GM23248 (cell line): ENCODE data around the gene DPY30. TPM values are rescaled to one million over a fixed set of nuclear protein-coding genes. Genes with fewer than 3 reads are reported as not detected.
"Not testable (repeated sequence)": the region's sequence is repeated elsewhere in the genome, so short reads cannot be mapped to it uniquely, and the experiment has no call there.

ENCODE experiments used
- DNase-seq: peaks from one replicate; pipeline ENCODE4 v3.0.0-alpha.2; 2015
- H2AFZ ChIP-seq: fragments of 200-600 bp; sonication (generic); 2 replicates; pipeline ENCODE4 v1.6.1; 2016; ENCODE audit warnings: antibody characterized with exemption
- H3F3A ChIP-seq: fragments of 200-600 bp; sonication (generic); 2 replicates; pipeline ENCODE4 v1.6.1; 2016; ENCODE audit warnings: mild to moderate bottlenecking, antibody characterized with exemption, mixed run types; ENCODE audit not compliant: insufficient read depth
- H3K27ac ChIP-seq: fragments of 200-600 bp; sonication (generic); 2 replicates; pipeline ENCODE4 v1.5.1; 2016; ENCODE audit warnings: mild to moderate bottlenecking
- H3K27me3 ChIP-seq: fragments of 200-600 bp; sonication (generic); replicated peaks from 2 replicates; pipeline ENCODE4 v1.6.1; 2016; ENCODE audit warnings: mild to moderate bottlenecking; ENCODE audit not compliant: insufficient read depth
- H3K36me3 ChIP-seq: fragments of 200-600 bp; sonication (generic); 2 replicates; pipeline ENCODE4 v1.6.1; 2016; ENCODE audit warnings: low read depth, mild to moderate bottlenecking
- H3K4me1 ChIP-seq: fragments of 200-600 bp; sonication (generic); 2 replicates; pipeline ENCODE4 v1.6.1; 2016; ENCODE audit warnings: mild to moderate bottlenecking; ENCODE audit not compliant: insufficient read depth
- H3K4me2 ChIP-seq: fragments of 200-600 bp; sonication (generic); one replicate; pipeline ENCODE4 v1.6.1; 2016; ENCODE audit warnings: mild to moderate bottlenecking; ENCODE audit not compliant: unreplicated experiment
- H3K4me3 ChIP-seq: fragments of 200-600 bp; sonication (generic); 2 replicates; pipeline ENCODE4 v1.5.1; 2016; ENCODE audit warnings: mild to moderate bottlenecking
- H3K79me2 ChIP-seq: fragments of 200-600 bp; sonication (generic); 2 replicates; pipeline ENCODE4 v1.6.1; 2016; ENCODE audit warnings: mild to moderate bottlenecking; ENCODE audit not compliant: insufficient read depth
- H3K9ac ChIP-seq: fragments of 200-600 bp; sonication (generic); 2 replicates; pipeline ENCODE4 v1.6.1; 2016; ENCODE audit warnings: mild to moderate bottlenecking
- H3K9me2 ChIP-seq: fragments of 200-600 bp; sonication (generic); 2 replicates; pipeline ENCODE4 v1.6.1; 2016; ENCODE audit warnings: mixed run types, mild to moderate bottlenecking, moderate library complexity; ENCODE audit not compliant: insufficient read depth
- H3K9me3 ChIP-seq: fragments of 200-600 bp; sonication (generic); one replicate; pipeline ENCODE4 v1.6.1; 2017; ENCODE audit warnings: low read depth
- H4K20me1 ChIP-seq: fragments of 200-600 bp; sonication (generic); 2 replicates; pipeline ENCODE4 v1.6.0; 2016; ENCODE audit not compliant: insufficient read depth
- EZH2 ChIP-seq: fragments of 200-600 bp; sonication (generic); IDR thresholded peaks from 2 replicates; pipeline ENCODE4 v1.6.1; 2018; ENCODE audit warnings: antibody characterized with exemption, mild to moderate bottlenecking; ENCODE audit not compliant: insufficient read depth, poor library complexity, severe bottlenecking
- EZH2phosphoT487 ChIP-seq: fragments of 200-600 bp; sonication (generic); IDR thresholded peaks from 2 replicates; pipeline ENCODE4 v1.6.1; 2018; ENCODE audit warnings: antibody characterized with exemption, moderate library complexity, mild to moderate bottlenecking, low read depth; ENCODE audit not compliant: insufficient read depth
- WGBS, 2 experiments: methylation state at CpG; one replicate each; pipeline ENCODE4 v1.1.6; 2015 to 2017; ENCODE audit warnings: low lambda C conversion rate in 2 of 2, low coverage in 1 of 2; ENCODE audit errors: missing lambda C conversion rate in 2 of 2; 5-methylcytosine and 5-hydroxymethylcytosine counted together
- in situ Hi-C: fragments of 300-500 bp; cut with MboI; formaldehyde crosslinking; loops from 2 replicates; pipeline ENCODE4 v1.15.0; 2020
- polyA plus RNA-seq: library from polyadenylated mRNA; unstranded; fragments of >200 nt; fragmentation: Nextera tagmentation; extraction: Ambion mirVana; gene quantifications from 2 replicates; pipeline ENCODE4 v1.2.1, GENCODE V29; 2016
- total RNA-seq: library from RNA; depleted of rRNA; stranded (reverse); fragments of >200 nt; shearing (Covaris generic); gene quantifications from 2 replicates; pipeline ENCODE4 v1.2.3, GENCODE V29; 2014

The DPY30 gene
- total and polyA plus RNA-seq, 2 experiments from 2014 or later: 65.6 to 159 TPM

- H3K36me3 ChIP-seq, in situ Hi-C loops, H3K27ac ChIP-seq, H3K4me2 ChIP-seq, H3K9me2 ChIP-seq, H3F3A ChIP-seq, H3K27me3 ChIP-seq, DNase-seq, H3K79me2 ChIP-seq, H3K9ac ChIP-seq, H3K4me3 ChIP-seq, H4K20me1 ChIP-seq, H2AFZ ChIP-seq, H3K9me3 ChIP-seq, H3K4me1 ChIP-seq: not testable (repeated sequence)
- WGBS, 2 experiments: 90 to 91% methylated on average over 9 of the region's 9 CpGs
Measured at GRCh38 chr2:32018789-32019482, 20.7 kb downstream of the DPY30 start.

- in situ Hi-C loops: no loop called here
- H3K4me3 ChIP-seq: no peak overlapping the region
Measured at GRCh38 chr2:32012872-32013271, 26.7 kb downstream of the DPY30 start.

GRCh38 chr2:32011485-32011960 lies 28.1 kb downstream of the DPY30 start:
- peak overlapping the region; percentile 87 for H3K4me2 ChIP-seq
- no peaks in the 10 kb centered on the region for H3K9me2 ChIP-seq
- TF ChIP-seq EZH2phosphoT487: no peak
- TF ChIP-seq EZH2: no peak
- H3K9ac ChIP-seq: peak overlapping the region; percentile 79
- peaks cover 28% of the 10 kb centered on the region for H3F3A ChIP-seq
- H4K20me1 ChIP-seq: no peaks in the 10 kb centered on the region
- in situ Hi-C loops: no loop called here
- 72 to 78% methylated on average over 5 of the region's 5 CpGs for WGBS, 2 experiments
- peak; percentile 21 for DNase-seq
- H3K36me3 ChIP-seq: no peaks in the 10 kb centered on the region
- peak overlapping the region; percentile 88 for H3K4me3 ChIP-seq
- no peaks in the 10 kb centered on the region for H3K27me3 ChIP-seq
- H3K27ac ChIP-seq: peak overlapping the region; percentile 70
- peaks cover 23% of the 10 kb centered on the region for H3K4me1 ChIP-seq
- no peaks in the 10 kb centered on the region for H3K9me3 ChIP-seq
- peaks cover 31% of the 10 kb centered on the region for H3K79me2 ChIP-seq
- peak overlapping the region; percentile 94 for H2AFZ ChIP-seq

More at GRCh38 chr2:32012872-32013271, 26.7 kb downstream of the DPY30 start:
- Histone ChIP-seq H4K20me1 (no peaks in the 10 kb centered on the region), H3K9ac (no peak overlapping the region), H3K27ac (no peak overlapping the region), H2AFZ (no peak overlapping the region), H3K9me3 (no peaks in the 10 kb centered on the region), H3K4me1 (peaks cover 16% of the 10 kb centered on the region), H3K4me2 (no peak overlapping the region), H3K27me3 (no peaks in the 10 kb centered on the region), H3K79me2 (peaks cover 17% of the 10 kb centered on the region), H3K9me2 (no peaks in the 10 kb centered on the region), H3K36me3 (no peaks in the 10 kb centered on the region), H3F3A (peaks cover 24% of the 10 kb centered on the region)
- DNase-seq: no peak
- WGBS, 2 experiments: 94 to 96% methylated on average over 1 of the region's 1 CpG
- TF ChIP-seq EZH2 (no peak), EZH2phosphoT487 (no peak)

GRCh38 chr2:32010670-32011484 lies 28.7 kb downstream of the DPY30 start, which contains the start of gene MEMO1:
Gene MEMO1, minus strand, starts transcription at chr2:32011008. Its CDS starts 761 bp downstream, at chr2:32010247.
- no peaks in the 10 kb centered on the region for H3K9me2 ChIP-seq
- H3K27ac ChIP-seq: peak within 1 kb of the TSS; percentile 70
- no peaks in the 10 kb centered on the region for H3K27me3 ChIP-seq
- peaks cover 28% of the 10 kb centered on the region for H3F3A ChIP-seq
- H3K9me3 ChIP-seq: no peaks in the 10 kb centered on the region
- peaks cover 37% of the 10 kb centered on the region for H3K79me2 ChIP-seq
- H4K20me1 ChIP-seq: 0 out of 2 replicates have a peak, but pooled peaks cover under 1% of the 10 kb centered on the region
- H2AFZ ChIP-seq: peak within 1 kb of the TSS; percentile 94
- peak; percentile 96 for DNase-seq
- H3K4me1 ChIP-seq: peaks cover 23% of the 10 kb centered on the region
- peak within 1 kb of the TSS; percentile 92 for H3K4me3 ChIP-seq
- peak within 1 kb of the TSS; percentile 80 for H3K9ac ChIP-seq
- no peaks in the 10 kb centered on the region for H3K36me3 ChIP-seq
- in situ Hi-C loops: no loop called here
- TF ChIP-seq EZH2: no peak
- no peak for TF ChIP-seq EZH2phosphoT487
- 1% methylated on average over 44 to 51 of the region's 57 CpGs for WGBS, 2 experiments
- peak within 1 kb of the TSS; percentile 87 for H3K4me2 ChIP-seq

GRCh38 chr2:32010280-32010669 lies 29.3 kb downstream of the DPY30 start:
- H3K79me2 ChIP-seq: peaks cover 43% of the 10 kb centered on the region
- H3K9ac ChIP-seq: peak overlapping the region; percentile 79
- H3K9me3 ChIP-seq, H3K4me2 ChIP-seq, H3K36me3 ChIP-seq, H3K9me2 ChIP-seq, H2AFZ ChIP-seq, H4K20me1 ChIP-seq, in situ Hi-C loops, H3K27me3 ChIP-seq: not testable (repeated sequence)
- WGBS, 2 experiments: 0 to 3% methylated on average over 7 to 21 of the region's 43 CpGs
- H3K27ac ChIP-seq: peak overlapping the region; percentile 70
- peaks cover 23% of the 10 kb centered on the region for H3K4me1 ChIP-seq
- DNase-seq: peak; percentile 63
- H3F3A ChIP-seq: peaks cover 28% of the 10 kb centered on the region
- H3K4me3 ChIP-seq: peak overlapping the region; percentile 92
